ENCODE measurements around the gene SPRED2.

GRCh38 chr2:65413610-65414009, 18.8 kb downstream of the SPRED2 start:
- no peak for TF ChIP-seq SUZ12 (IDR thresholded peaks at IDR 0.05; ENCODE audit: extremely low read depth, insufficient read depth, insufficient read length)
- TF ChIP-seq YY1 (IDR thresholded peaks at IDR 0.05; ENCODE audit: insufficient read depth, insufficient read length) = no peak
